Loucy (cell line): ENCODE results near the gene LIX1.

Source experiments
- EZH2phosphoT487 ChIP-seq: fragments of 200-600 bp; IDR thresholded peaks from 2 replicates; pipeline ENCODE4 v1.6.1; 2018; ENCODE audit warnings: antibody characterized with exemption, mild to moderate bottlenecking, moderate library complexity, borderline replicate concordance
- TF ChIP-seq, protein P1 (sequence below): fragments of 200-600 bp; sonication (generic); conservative IDR thresholded peaks from 2 replicates; pipeline ENCODE4 v1.5.1; 2014; ENCODE audit warnings: mild to moderate bottlenecking, antibody characterized with exemption, low read length

- TF ChIP-seq, protein P1, sequence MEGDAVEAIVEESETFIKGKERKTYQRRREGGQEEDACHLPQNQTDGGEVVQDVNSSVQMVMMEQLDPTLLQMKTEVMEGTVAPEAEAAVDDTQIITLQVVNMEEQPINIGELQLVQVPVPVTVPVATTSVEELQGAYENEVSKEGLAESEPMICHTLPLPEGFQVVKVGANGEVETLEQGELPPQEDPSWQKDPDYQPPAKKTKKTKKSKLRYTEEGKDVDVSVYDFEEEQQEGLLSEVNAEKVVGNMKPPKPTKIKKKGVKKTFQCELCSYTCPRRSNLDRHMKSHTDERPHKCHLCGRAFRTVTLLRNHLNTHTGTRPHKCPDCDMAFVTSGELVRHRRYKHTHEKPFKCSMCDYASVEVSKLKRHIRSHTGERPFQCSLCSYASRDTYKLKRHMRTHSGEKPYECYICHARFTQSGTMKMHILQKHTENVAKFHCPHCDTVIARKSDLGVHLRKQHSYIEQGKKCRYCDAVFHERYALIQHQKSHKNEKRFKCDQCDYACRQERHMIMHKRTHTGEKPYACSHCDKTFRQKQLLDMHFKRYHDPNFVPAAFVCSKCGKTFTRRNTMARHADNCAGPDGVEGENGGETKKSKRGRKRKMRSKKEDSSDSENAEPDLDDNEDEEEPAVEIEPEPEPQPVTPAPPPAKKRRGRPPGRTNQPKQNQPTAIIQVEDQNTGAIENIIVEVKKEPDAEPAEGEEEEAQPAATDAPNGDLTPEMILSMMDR = no peak
- TF ChIP-seq EZH2phosphoT487 = no peak
Measured at GRCh38 chr5:97105501-97106215, 36.8 kb downstream of the LIX1 start.
